Keratinocyte (primary cell): Measurements from ENCODE around the gene RBFOX2. TPM values are rescaled to one million over a fixed set of nuclear protein-coding genes. Genes with fewer than 3 reads are reported as not detected.

ENCODE experiments used
- DNase-seq: peaks from one replicate; pipeline ENCODE4 v3.0.0-alpha.2; 2011; ENCODE audit warnings: low read depth, missing footprints, low spot score
- FAIRE-seq: peaks from 2 replicates; lab custom pipeline; 2011; peaks lifted over from hg19 to GRCh38; lab: Jason Lieb, UNC
- H2AFZ ChIP-seq: 2 replicates; pipeline ENCODE4 v1.6.0; 2012; ENCODE audit warnings: low read length, control low read depth, inconsistent platforms; ENCODE audit not compliant: control insufficient read depth
- H3K27ac ChIP-seq: 2 replicates; pipeline ENCODE4 v1.5.1; 2011; ENCODE audit warnings: low read length; ENCODE audit not compliant: control insufficient read depth, insufficient read depth
- H3K27me3 ChIP-seq: 3 replicates; pipeline ENCODE4 v1.6.0; 2011; ENCODE audit warnings: low read length; ENCODE audit not compliant: control insufficient read depth, insufficient read depth; ENCODE audit errors: extremely low read depth
- H3K36me3 ChIP-seq, 2 experiments: 2 replicates in 1 of 2; 3 replicates in 1 of 2; pipeline ENCODE4 v1.5.1; 2011; ENCODE audit warnings: low read length in 2 of 2, mild to moderate bottlenecking in 1 of 2; ENCODE audit not compliant: control insufficient read depth in 2 of 2, insufficient read depth in 2 of 2; ENCODE audit errors: extremely low read depth in 1 of 2
- H3K4me1 ChIP-seq: 3 replicates; pipeline ENCODE4 v1.5.1; 2011; ENCODE audit warnings: low read length; ENCODE audit not compliant: control insufficient read depth, insufficient read depth; ENCODE audit errors: extremely low read depth
- H3K4me2 ChIP-seq: 3 replicates; pipeline ENCODE4 v1.6.0; 2011; ENCODE audit warnings: low read depth, low read length; ENCODE audit not compliant: control insufficient read depth, insufficient read depth; ENCODE audit errors: extremely low read depth
- H3K4me3 ChIP-seq, 3 experiments: fragments of 200-600 bp in 1 of 3; sonication (generic) in 1 of 3; 2 replicates in 2 of 3; 3 replicates in 1 of 3; pipeline ENCODE4 v1.5.1; 2011 to 2016; ENCODE audit warnings: low read length in 3 of 3, mild to moderate bottlenecking in 3 of 3, control low read depth in 2 of 3, inconsistent platforms in 1 of 3, low read depth in 1 of 3, mixed read lengths in 1 of 3, mixed run types in 1 of 3, moderate library complexity in 1 of 3; ENCODE audit not compliant: control insufficient read depth in 2 of 3, insufficient read depth in 2 of 3; ENCODE audit errors: extremely low read depth in 1 of 3
- H3K79me2 ChIP-seq: 2 replicates; pipeline ENCODE4 v1.6.0; 2012; ENCODE audit warnings: low read length; ENCODE audit not compliant: control insufficient read depth, insufficient read depth
- H3K9ac ChIP-seq: 3 replicates; pipeline ENCODE4 v1.6.0; 2011; ENCODE audit warnings: low read length; ENCODE audit not compliant: control insufficient read depth, insufficient read depth; ENCODE audit errors: extremely low read depth
- H3K9me1 ChIP-seq: 3 replicates; pipeline ENCODE4 v1.6.0; 2011; ENCODE audit warnings: low read length; ENCODE audit not compliant: control insufficient read depth, insufficient read depth; ENCODE audit errors: extremely low read depth
- H3K9me3 ChIP-seq: 2 replicates; pipeline ENCODE4 v1.5.1; 2012; ENCODE audit warnings: low read depth, low read length; ENCODE audit not compliant: control insufficient read depth
- H4K20me1 ChIP-seq: 3 replicates; pipeline ENCODE4 v1.6.0; 2011; ENCODE audit warnings: low read length; ENCODE audit not compliant: control insufficient read depth, insufficient read depth; ENCODE audit errors: extremely low read depth
- CTCF ChIP-seq, 3 experiments: IDR thresholded peaks in 1 of 3; conservative IDR thresholded peaks in 1 of 3; optimal IDR thresholded peaks in 1 of 3; 2 replicates in 2 of 3; 3 replicates in 1 of 3; pipeline versions ENCODE3 to v1.5.1; 2011; ENCODE audit warnings: low read length in 3 of 3, mild to moderate bottlenecking in 3 of 3, moderate library complexity in 2 of 3, control low read depth in 1 of 3, inconsistent platforms in 1 of 3; ENCODE audit not compliant: insufficient read depth in 2 of 3; ENCODE audit errors: extremely low read depth in 1 of 3
- EZH2 ChIP-seq: IDR thresholded peaks from one replicate; pipeline ENCODE4 v1.6.1; 2012; ENCODE audit warnings: inconsistent platforms, mild to moderate bottlenecking, low read length, moderate library complexity
- dilution Hi-C: fragments of 300-500 bp; cut with MboI; formaldehyde crosslinking; loops from one replicate; pipeline ENCODE4 v1.7.0; 2020; ENCODE audit warnings: low sequenced_read_pairs; ENCODE audit not compliant: extremely low pct_ligation_motif_present
- polyA plus RNA-seq, 5 experiments: library from polyadenylated mRNA; depleted of rRNA in 3 of 5; stranded (reverse) in 3 of 5; stranded (forward) in 1 of 5; unstranded in 1 of 5; fragments of >200 nt; gene quantifications; 1 replicate in 1 of 5; 2 replicates in 3 of 5; 3 replicates in 1 of 5; pipeline versions ENCODE4 v1.2.1 to v1.2.3, GENCODE V29; 2011 to 2012; ENCODE audit warnings: missing spikeins in 2 of 5, low read depth in 1 of 5, low replicate concordance in 1 of 5

The RBFOX2 gene
- polyA plus RNA-seq, 1 donor (not counting 4 experiments of a cell fraction or from before 2014, with no cell fraction given) = 118 TPM

GRCh38 chr22:35721960-35722359 lies 306.7 kb downstream of the RBFOX2 start:
- no peak for TF ChIP-seq CTCF (optimal IDR thresholded peaks at IDR 0.05 in 1 of 3, IDR thresholded peaks at IDR 0.05 in 1 of 3, conservative IDR thresholded peaks at IDR 0.05 in 1 of 3; ENCODE audit: extremely low read depth in 1 of 3, insufficient read depth in 2 of 3, low read length in 3 of 3)
- no peak for TF ChIP-seq EZH2
- dilution Hi-C loops = no loop called here
- Histone ChIP-seq H3K36me3 (no peaks in the 10 kb centered on the region), H3K9ac (no peak overlapping the region), H3K4me2 (no peak overlapping the region), H3K9me1 (no peaks in the 10 kb centered on the region), H3K27ac (no peak overlapping the region), H2AFZ (no peak overlapping the region), H3K9me3 (no peaks in the 10 kb centered on the region), H3K27me3 (peaks cover 4% of the 10 kb centered on the region), H4K20me1 (no peaks in the 10 kb centered on the region), H3K79me2 (no peaks in the 10 kb centered on the region), H3K4me1 (no peaks in the 10 kb centered on the region), H3K4me3 (no peak overlapping the region)
- DNase-seq (no peak), FAIRE-seq (no peak)

DNA sequence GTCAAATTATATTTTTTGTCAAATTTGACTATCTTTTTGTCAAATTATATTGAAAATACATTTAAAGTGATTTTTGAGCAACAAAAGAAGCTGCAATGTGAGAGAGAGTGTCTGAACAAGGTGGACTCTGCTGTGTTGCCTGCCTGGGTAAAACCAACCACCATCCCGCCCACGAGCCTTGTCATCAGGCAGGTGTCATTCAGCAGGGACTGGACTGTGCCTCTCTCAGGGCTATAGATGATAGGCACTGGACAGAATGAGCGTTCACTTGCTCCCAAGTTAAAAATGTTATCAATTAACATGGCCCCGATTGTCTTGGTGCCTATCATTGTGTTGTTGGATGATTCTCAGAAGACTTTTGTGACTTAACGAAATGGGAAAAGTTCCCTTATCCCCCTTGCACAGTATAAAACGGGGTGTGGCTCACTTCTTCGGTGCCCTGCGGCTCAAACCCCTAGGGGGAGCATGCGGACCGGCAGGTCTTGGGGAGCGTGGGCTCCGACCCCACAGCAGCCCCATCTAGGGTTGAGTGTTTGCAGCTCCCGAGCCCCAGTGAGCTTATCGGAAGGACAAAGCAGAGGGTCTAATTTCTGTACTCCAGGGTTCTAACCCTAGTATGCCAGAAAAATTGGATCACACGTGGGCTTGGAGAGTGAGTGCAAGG lies 309.3 kb downstream of the RBFOX2 start:
- Histone ChIP-seq H3K9ac (no peak overlapping the region), H4K20me1 (no peaks in the 10 kb centered on the region), H3K36me3 (no peaks in the 10 kb centered on the region), H3K4me3 (no peak overlapping the region), H3K9me1 (no peaks in the 10 kb centered on the region), H2AFZ (no peak overlapping the region), H3K27me3 (no peaks in the 10 kb centered on the region), H3K9me3 (no peaks in the 10 kb centered on the region), H3K27ac (no peak overlapping the region), H3K4me1 (no peaks in the 10 kb centered on the region), H3K4me2 (no peak overlapping the region), H3K79me2 (no peaks in the 10 kb centered on the region)
- dilution Hi-C loops = no loop called here
- no peak for DNase-seq
- no peak for FAIRE-seq
- TF ChIP-seq EZH2 = no peak
- no peak for TF ChIP-seq CTCF (optimal IDR thresholded peaks at IDR 0.05 in 1 of 3, IDR thresholded peaks at IDR 0.05 in 1 of 3, conservative IDR thresholded peaks at IDR 0.05 in 1 of 3; ENCODE audit: extremely low read depth in 1 of 3, insufficient read depth in 2 of 3, low read length in 3 of 3)
